ENCODE data around the gene PPP1R9B.
A peak's percentile ranks its signal among the peaks of the same experiment; 100 is the strongest.

PPP1R9B gene

DNA sequence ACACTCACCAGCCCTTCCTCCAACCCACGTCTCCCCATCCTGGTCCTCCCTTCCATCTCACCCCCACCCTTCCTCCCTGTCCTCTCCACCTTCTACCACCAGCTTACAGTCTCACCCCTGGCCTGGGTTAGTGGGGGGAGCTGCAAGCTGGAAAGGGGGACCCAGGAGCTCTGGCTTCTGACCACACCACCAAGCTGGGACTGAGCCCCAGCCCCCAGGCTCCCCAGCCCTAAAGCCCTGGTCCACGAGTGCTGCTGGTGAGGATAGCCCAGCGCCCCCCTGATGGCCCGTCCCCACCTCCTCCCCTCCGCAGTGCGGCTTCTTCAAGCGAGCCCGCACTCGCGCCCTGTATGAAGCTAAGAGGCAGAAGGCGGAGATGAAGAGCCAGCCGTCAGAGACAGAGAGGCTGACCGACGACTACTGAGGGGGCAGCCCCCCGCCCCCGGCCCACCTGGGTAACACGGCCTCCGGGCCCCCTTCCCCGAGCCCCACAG is 62.5 kb downstream of the PPP1R9B start:
- DNase-seq: no peak

DNA sequence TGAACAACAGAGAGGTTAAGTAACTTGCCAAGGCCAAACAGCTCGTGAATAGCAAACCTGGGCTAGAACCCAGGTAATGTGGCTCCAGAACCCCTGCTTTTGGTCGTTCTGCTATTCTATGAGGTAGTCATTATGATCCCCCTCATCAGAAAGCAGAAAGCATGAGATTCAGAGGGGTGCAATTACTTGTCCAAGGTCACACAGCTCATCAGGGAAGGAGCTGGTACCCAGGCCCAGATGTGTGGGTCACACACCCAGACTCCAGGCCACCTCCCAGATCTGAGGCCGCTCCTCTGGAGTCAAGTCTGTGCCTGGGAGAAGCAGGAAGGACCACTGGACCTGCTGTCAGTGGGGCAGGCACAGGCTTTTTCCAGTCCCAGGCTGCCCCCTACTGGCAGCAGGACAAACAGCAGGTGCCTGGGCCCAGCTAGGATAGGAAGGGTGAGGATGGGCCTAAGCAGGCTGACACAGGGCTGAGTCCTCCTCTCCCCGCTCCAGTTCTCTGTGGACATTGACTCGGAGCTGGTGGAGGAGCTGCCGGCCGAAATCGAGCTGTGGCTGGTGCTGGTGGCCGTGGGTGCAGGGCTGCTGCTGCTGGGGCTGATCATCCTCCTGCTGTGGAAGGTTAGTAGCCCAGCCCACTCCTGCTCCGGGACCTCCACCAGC is 63.1 kb downstream of the PPP1R9B start:
- DNase-seq: peak; percentile 65
